B cell (primary cell): ENCODE data around the gene DLD. TPM values are rescaled to one million over a fixed set of nuclear protein-coding genes. Genes with fewer than 3 reads are reported as not detected.

ENCODE experiments used
- ATAC-seq: fragments of 200-7000 bp; cut with Tn5 transposase; one replicate; pipeline ENCODE4 v1.10.0; 2021; ENCODE audit warnings: low read depth, mild to moderate bottlenecking, moderate number of reproducible peaks, moderate library complexity
- CTCF ChIA-PET: fragments of 350-600 bp; sonication (Branson Sonifier 250); formaldehyde crosslinking; loops from one replicate; lab custom pipeline; 2021; ENCODE audit warnings: antibody characterized with exemption, inconsistent platforms; lab: Charles Lee
- POLR2A ChIA-PET: fragments of 350-600 bp; sonication (Branson Sonifier 250); formaldehyde crosslinking; loops from one replicate; lab custom pipeline; 2021; ENCODE audit warnings: antibody characterized with exemption; lab: Charles Lee
- DNase-seq: peaks from one replicate; pipeline ENCODE4 v3.0.0; 2013
- H2AFZ ChIP-seq: 2 replicates; pipeline ENCODE4 v1.6.1; 2012; ENCODE audit warnings: mild to moderate bottlenecking, low read depth, low read length; ENCODE audit not compliant: insufficient read depth, poor library complexity, severe bottlenecking
- H3K27ac ChIP-seq, 2 donors: 1 replicate in 1 of 2; 2 replicates in 1 of 2; pipeline ENCODE4 v1.5.1; 2012 to 2013; ENCODE audit warnings: low read length in 2 of 2, mild to moderate bottlenecking in 2 of 2, moderate library complexity in 1 of 2
- H3K27me3 ChIP-seq, 4 experiments: fragments of 200-600 bp in 1 of 4; sonication (generic) in 1 of 4; replicated peaks in 1 of 4; 1 replicate in 2 of 4; 2 replicates in 2 of 4; pipeline versions ENCODE4 v1.6.1 to v1.7.0; 2013 to 2016; ENCODE audit warnings: low read length in 3 of 4, mild to moderate bottlenecking in 2 of 4, mixed read lengths in 1 of 4, moderate library complexity in 1 of 4; ENCODE audit not compliant: insufficient read depth in 4 of 4, control insufficient read depth in 3 of 4; ENCODE audit errors: control extremely low read depth in 1 of 4
- H3K36me3 ChIP-seq, 2 experiments: replicated peaks in 1 of 2; 1 replicate in 1 of 2; 2 replicates in 1 of 2; pipeline versions ENCODE4 v1.6.1 to v1.7.1; 2013; ENCODE audit warnings: low read length in 1 of 2; ENCODE audit not compliant: insufficient read depth in 2 of 2, control insufficient read depth in 1 of 2; ENCODE audit errors: control extremely low read depth in 1 of 2, extremely low read depth in 1 of 2
- H3K4me1 ChIP-seq, 2 donors: fragments of 200-600 bp in 1 of 2; sonication (generic) in 1 of 2; 1 replicate in 1 of 2; 2 replicates in 1 of 2; pipeline versions ENCODE4 v1.5.1 to v1.6.1; 2013 to 2017; ENCODE audit warnings: low read length in 2 of 2; ENCODE audit not compliant: control insufficient read depth in 2 of 2, insufficient read depth in 2 of 2
- H3K4me2 ChIP-seq: replicated peaks from 2 replicates; pipeline ENCODE3; 2012; ENCODE audit warnings: mild to moderate bottlenecking, low read depth, low read length; ENCODE audit not compliant: poor library complexity, severe bottlenecking
- H3K4me3 ChIP-seq, 5 experiments: fragments of 200-600 bp in 1 of 5; sonication (generic) in 1 of 5; 1 replicate in 3 of 5; 2 replicates in 2 of 5; pipeline versions ENCODE4 v1.5.1 to v1.7.0; 2011 to 2016; ENCODE audit warnings: low read length in 4 of 5, mild to moderate bottlenecking in 4 of 5, low read depth in 2 of 5, control low read depth in 1 of 5, moderate library complexity in 1 of 5; ENCODE audit not compliant: insufficient read depth in 1 of 5; ENCODE audit errors: control extremely low read depth in 1 of 5, extremely low read depth in 1 of 5
- H3K79me2 ChIP-seq: fragments of 200-600 bp; sonication (generic); one replicate; pipeline ENCODE4 v1.6.0; 2016; ENCODE audit warnings: low read length; ENCODE audit not compliant: control insufficient read depth, insufficient read depth
- H3K9ac ChIP-seq: fragments of 200-600 bp; sonication (generic); 2 replicates; pipeline ENCODE4 v1.6.1; 2017; ENCODE audit warnings: mild to moderate bottlenecking, low read length, moderate library complexity
- H3K9me3 ChIP-seq, 3 donors: one replicate each; pipeline versions ENCODE4 v1.6.1 to v1.7.1; 2013; ENCODE audit warnings: low read length in 2 of 3; ENCODE audit not compliant: control insufficient read depth in 2 of 3, insufficient read depth in 1 of 3; ENCODE audit errors: control extremely low read depth in 1 of 3
- H4K20me1 ChIP-seq: 2 replicates; pipeline ENCODE4 v1.6.0; 2012; ENCODE audit warnings: mild to moderate bottlenecking, low read length; ENCODE audit not compliant: insufficient read depth, control insufficient read depth, poor library complexity, severe bottlenecking
- H3K27ac Mint-ChIP-seq: one replicate; pipeline ENCODE4 v1.8.0; 2021; ENCODE audit warnings: mixed read lengths
- H3K27me3 Mint-ChIP-seq: one replicate; pipeline ENCODE4 v1.8.0; 2021; ENCODE audit warnings: mixed read lengths
- H3K4me1 Mint-ChIP-seq: one replicate; pipeline ENCODE4 v1.8.0; 2021; ENCODE audit warnings: mixed read lengths
- H3K4me3 Mint-ChIP-seq: one replicate; pipeline ENCODE4 v1.8.0; 2021; ENCODE audit warnings: mixed read lengths
- H3K9me3 Mint-ChIP-seq: one replicate; pipeline ENCODE4 v1.8.0; 2022; ENCODE audit warnings: mixed read lengths; ENCODE audit not compliant: insufficient read depth
- EZH2 ChIP-seq: IDR thresholded peaks from 2 replicates; pipeline ENCODE4 v1.6.1; 2012; ENCODE audit warnings: borderline replicate concordance, low read depth, mild to moderate bottlenecking, moderate library complexity, low read length; ENCODE audit not compliant: insufficient read depth, poor library complexity, severe bottlenecking
- WGBS: methylation state at CpG from one replicate; pipeline ENCODE4 v1.1.5; 2013; ENCODE audit warnings: missing lambda C conversion rate; ENCODE audit not compliant: insufficient coverage; 5-methylcytosine and 5-hydroxymethylcytosine counted together
- intact Hi-C: fragments of 100-400 bp; cut with micrococcal nuclease; formaldehyde crosslinking; loops from one replicate; pipeline ENCODE4 v1.10.0; 2022
- polyA plus RNA-seq: library from polyadenylated mRNA; depleted of rRNA; stranded (reverse); fragments of >200 nt; gene quantifications from 2 replicates; pipeline ENCODE4 v1.2.3, GENCODE V29; 2012
- total RNA-seq, 2 donors: library from RNA; stranded (reverse); fragments of 120-200 nt in 1 of 2; gene quantifications; 1 replicate in 1 of 2; 2 replicates in 1 of 2; pipeline versions ENCODE4 v1.2.3 to v1.2.4, GENCODE V29; 2013 to 2022
- TF ChIP-seq, protein P1 (sequence below): fragments of 200-600 bp; IDR thresholded peaks from one replicate; pipeline ENCODE4 v1.8.0; 2022; ENCODE audit warnings: antibody characterized with exemption, mild to moderate bottlenecking

DLD gene
- total and polyA plus RNA-seq, 2 donors (not counting 1 experiment from before 2014, with no cell fraction given): 26.7 to 47.9 TPM

DNA sequence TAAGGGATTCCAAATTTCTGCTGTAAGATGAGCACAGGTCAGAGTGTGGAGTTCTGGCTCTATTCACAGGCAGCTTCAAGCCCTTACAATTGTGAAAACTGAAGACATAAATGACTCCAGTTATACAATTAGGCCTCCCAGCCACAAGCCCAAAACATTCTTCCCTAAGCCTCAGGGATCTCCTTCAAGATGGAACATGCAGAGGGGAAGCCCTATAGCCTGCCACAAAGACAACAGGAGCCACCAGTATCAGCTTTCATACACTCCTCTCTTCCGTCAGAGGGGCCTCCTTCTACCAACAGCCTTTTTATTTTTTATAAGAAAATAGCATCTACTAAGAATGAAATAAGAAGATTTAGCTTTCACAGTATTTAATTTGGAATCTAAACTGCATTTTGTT lies 46.5 kb downstream of the DLD start:
- ChIA-PET POLR2A (no interaction called here), CTCF (no interaction called here)
- Mint-ChIP-seq H3K27me3 (no peaks in the 10 kb centered on the region), H3K4me1 (no peaks in the 10 kb centered on the region), H3K27ac (no peak overlapping the region), H3K4me3 (no peak overlapping the region), H3K9me3 (no peaks in the 10 kb centered on the region)
- no CpG with 5 or more reads among the region's 1 CpG for WGBS
- Histone ChIP-seq H2AFZ (no peak overlapping the region), H3K4me1 (no peaks in the 10 kb centered on the region), H3K27me3 (no peaks in the 10 kb centered on the region), H3K4me3 (no peak overlapping the region), H3K9me3 (no peaks in the 10 kb centered on the region), H3K27ac (no peak overlapping the region), H3K36me3 (no peaks in the 10 kb centered on the region), H3K4me2 (no peak overlapping the region), H3K79me2 (no peaks in the 10 kb centered on the region), H4K20me1 (no peaks in the 10 kb centered on the region), H3K9ac (no peak overlapping the region)
- TF ChIP-seq EZH2: no peak
- TF ChIP-seq, protein P1, sequence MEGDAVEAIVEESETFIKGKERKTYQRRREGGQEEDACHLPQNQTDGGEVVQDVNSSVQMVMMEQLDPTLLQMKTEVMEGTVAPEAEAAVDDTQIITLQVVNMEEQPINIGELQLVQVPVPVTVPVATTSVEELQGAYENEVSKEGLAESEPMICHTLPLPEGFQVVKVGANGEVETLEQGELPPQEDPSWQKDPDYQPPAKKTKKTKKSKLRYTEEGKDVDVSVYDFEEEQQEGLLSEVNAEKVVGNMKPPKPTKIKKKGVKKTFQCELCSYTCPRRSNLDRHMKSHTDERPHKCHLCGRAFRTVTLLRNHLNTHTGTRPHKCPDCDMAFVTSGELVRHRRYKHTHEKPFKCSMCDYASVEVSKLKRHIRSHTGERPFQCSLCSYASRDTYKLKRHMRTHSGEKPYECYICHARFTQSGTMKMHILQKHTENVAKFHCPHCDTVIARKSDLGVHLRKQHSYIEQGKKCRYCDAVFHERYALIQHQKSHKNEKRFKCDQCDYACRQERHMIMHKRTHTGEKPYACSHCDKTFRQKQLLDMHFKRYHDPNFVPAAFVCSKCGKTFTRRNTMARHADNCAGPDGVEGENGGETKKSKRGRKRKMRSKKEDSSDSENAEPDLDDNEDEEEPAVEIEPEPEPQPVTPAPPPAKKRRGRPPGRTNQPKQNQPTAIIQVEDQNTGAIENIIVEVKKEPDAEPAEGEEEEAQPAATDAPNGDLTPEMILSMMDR: no peak
- DNase-seq (no peak), ATAC-seq (no peak)
- intact Hi-C loops: no loop called here

DNA sequence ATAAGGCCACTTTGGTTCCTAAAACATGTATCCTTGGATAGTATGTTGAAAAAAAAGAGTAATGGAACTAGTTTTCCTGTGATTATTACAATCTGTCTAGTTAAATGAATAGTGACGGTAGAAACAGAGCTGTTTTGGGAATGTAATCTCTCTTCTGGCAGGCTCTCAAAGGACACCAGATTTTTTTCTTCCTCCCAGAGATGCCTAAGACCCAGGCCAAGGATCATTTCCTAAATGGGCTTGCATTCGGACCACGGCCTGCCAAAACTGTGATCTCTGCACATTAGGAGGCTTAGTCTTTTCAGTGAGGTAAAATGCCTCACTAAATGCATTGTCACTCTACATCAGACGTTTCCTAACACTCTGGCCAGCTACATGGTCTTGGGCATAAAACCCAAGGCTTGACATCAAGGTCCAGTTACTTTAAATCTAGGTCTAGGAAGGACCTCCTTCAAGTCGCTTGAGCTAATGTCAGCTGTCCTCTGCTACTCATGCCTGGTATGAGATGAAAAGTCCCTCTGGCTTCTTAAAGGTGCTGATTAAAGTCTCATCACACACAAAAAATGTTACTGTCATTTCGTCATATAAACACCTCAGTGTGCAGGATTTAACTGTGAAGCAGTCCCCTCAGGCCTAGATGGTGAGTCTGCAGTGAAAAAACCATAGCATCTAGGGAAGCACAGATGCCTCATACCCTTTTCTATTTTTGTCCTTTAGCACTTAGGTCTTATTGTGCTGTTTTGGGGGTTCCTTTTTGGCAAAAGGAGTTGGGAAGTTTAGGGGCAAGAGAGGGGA lies 47.7 kb downstream of the DLD start:
- H3K4me3 Mint-ChIP-seq: no peak overlapping the region
- H3K9ac ChIP-seq: no peak overlapping the region
- CTCF ChIA-PET: no interaction called here
- H3K36me3 ChIP-seq: no peaks in the 10 kb centered on the region
- intact Hi-C loops: no loop called here
- no peaks in the 10 kb centered on the region for H3K27me3 ChIP-seq
- no peak overlapping the region for H3K4me3 ChIP-seq
- no peak overlapping the region for H2AFZ ChIP-seq
- no peaks in the 10 kb centered on the region for H3K9me3 ChIP-seq
- TF ChIP-seq, protein P1: no peak
- TF ChIP-seq EZH2: no peak
- H3K4me1 ChIP-seq: no peaks in the 10 kb centered on the region
- no peaks in the 10 kb centered on the region for H3K4me1 Mint-ChIP-seq
- H3K4me2 ChIP-seq: no peak overlapping the region
- no peak overlapping the region for H3K27ac ChIP-seq
- H3K9me3 Mint-ChIP-seq: no peaks in the 10 kb centered on the region
- H3K79me2 ChIP-seq: no peaks in the 10 kb centered on the region
- DNase-seq (no peak), ATAC-seq (no peak)
- no peaks in the 10 kb centered on the region for H3K27me3 Mint-ChIP-seq
- POLR2A ChIA-PET: no interaction called here
- H4K20me1 ChIP-seq: no peaks in the 10 kb centered on the region
- H3K27ac Mint-ChIP-seq: no peak overlapping the region
- WGBS: 100% methylated on average over 3 of the region's 6 CpGs
